Measurements from ENCODE around the gene GRPEL1. TPM values are rescaled to one million over a fixed set of nuclear protein-coding genes. Genes with fewer than 3 reads are reported as not detected.
"Not testable (repeated sequence)": the region's sequence is repeated elsewhere in the genome, so short reads cannot be mapped to it uniquely, and the experiment has no call there.

Gene GRPEL1
- total and polyA plus RNA-seq, 8 donors, result 7.7 to 15.6 (median 11.3) TPM

- Histone ChIP-seq H3K36me3 (no peaks in the 10 kb centered on the region), H3K4me3 (no peak overlapping the region), H3K27me3 (no peaks in the 10 kb centered on the region), H3K27ac (no peak overlapping the region), H3K4me1 (peaks cover 0 to 2% (median 2%) of the 10 kb centered on the region in 3 donors), H3K9me3 (no peaks in the 10 kb centered on the region)
- intact Hi-C loops (cut with DNase I), result no loop called here
- TF ChIP-seq CTCF (IDR thresholded peaks at IDR 0.05), result no peak
- 84 to 87% methylated on average over 10 of the region's 10 CpGs for WGBS, 2 donors
- FAIRE-seq (no peak), DNase-seq (no peak), ATAC-seq (no peak)
Observed at GRCh38 chr4:7094916-7095315, 27.1 kb upstream of the GRPEL1 start.

DNA sequence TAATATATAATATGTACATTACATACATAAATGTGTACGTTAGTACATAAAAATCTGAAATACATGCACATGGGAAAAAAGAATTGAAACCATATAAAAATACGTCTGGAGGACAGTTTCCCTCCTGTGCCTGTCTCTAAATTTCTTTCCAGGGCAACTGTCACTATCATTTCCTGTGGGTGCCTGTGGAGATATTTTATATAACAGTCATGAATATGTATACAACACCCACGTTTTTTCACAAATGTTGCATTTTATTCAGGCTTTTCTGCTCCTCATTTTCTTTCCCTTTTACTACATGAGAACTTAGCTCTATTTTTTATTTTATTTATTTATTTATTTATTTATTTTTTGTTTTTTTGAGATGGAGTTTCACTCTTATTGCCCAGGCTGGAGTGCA lies 24.2 kb upstream of the GRPEL1 start:
- DNase-seq (no peak), FAIRE-seq (no peak), ATAC-seq (no peak)
- Histone ChIP-seq H3K4me3 (no peak overlapping the region), H3K9me3 (no peaks in the 10 kb centered on the region), H3K27ac (no peak overlapping the region), H3K36me3 (no peaks in the 10 kb centered on the region), H3K27me3 (no peaks in the 10 kb centered on the region), H3K4me1 (peaks cover 7 to 17% (median 16%) of the 10 kb centered on the region in 3 donors)
- intact Hi-C loops (cut with DNase I), result no loop called here
- 71 to 72% methylated on average over 3 of the region's 3 CpGs for WGBS, 2 donors
- TF ChIP-seq CTCF (IDR thresholded peaks at IDR 0.05), result no peak

GRCh38 chr4:7089213-7089986 lies 21.5 kb upstream of the GRPEL1 start:
- TF ChIP-seq CTCF (IDR thresholded peaks at IDR 0.05), result no peak
- Histone ChIP-seq H3K27me3 (no peaks in the 10 kb centered on the region), H3K36me3 (no peaks in the 10 kb centered on the region), H3K4me1 (peaks cover 7 to 17% (median 16%) of the 10 kb centered on the region in 3 donors), H3K27ac (peak overlapping the region in 3 of 4 donors; percentile 13 to 28 (median 17)), H3K9me3 (no peaks in the 10 kb centered on the region), H3K4me3 (no peak overlapping the region)
- DNase-seq (peak in 1 of 6 donors; percentile 46), ATAC-seq (peak; percentile 49 to 87 (median 79)), FAIRE-seq (no peak)
- intact Hi-C loops (cut with DNase I), result no loop called here
- WGBS, 2 donors, result 12 to 17% methylated on average over 5 of the region's 5 CpGs

DNA sequence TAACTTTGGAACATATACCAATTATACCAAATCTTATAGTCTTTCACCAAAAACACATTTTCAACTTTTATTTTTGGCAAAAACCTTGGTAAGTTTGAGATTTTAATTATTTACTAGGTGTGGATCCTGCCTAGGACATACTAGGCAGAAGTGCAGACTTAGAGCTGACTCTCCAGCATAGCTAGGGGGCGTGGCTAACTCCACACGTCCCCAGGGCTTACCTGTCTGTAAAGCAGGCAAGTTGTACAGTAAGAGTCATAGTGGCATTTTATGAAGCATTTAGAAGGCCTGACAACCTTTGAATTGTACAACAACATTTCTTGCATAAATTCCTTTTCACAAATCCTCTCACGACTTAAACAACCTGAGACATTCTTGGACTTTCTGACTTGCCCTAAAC lies 19.2 kb upstream of the GRPEL1 start:
- Histone ChIP-seq H3K27me3 (no peaks in the 10 kb centered on the region), H3K27ac (no peak overlapping the region), H3K4me1 (peaks cover 7 to 18% (median 17%) of the 10 kb centered on the region in 3 donors), H3K36me3 (no peaks in the 10 kb centered on the region), H3K9me3 (no peaks in the 10 kb centered on the region), H3K4me3 (no peak overlapping the region)
- DNase-seq (no peak), FAIRE-seq (no peak), ATAC-seq (no peak)
- intact Hi-C loops (cut with DNase I), result no loop called here
- TF ChIP-seq CTCF (IDR thresholded peaks at IDR 0.05), result no peak
- WGBS, 2 donors, result 71 to 72% methylated on average over 3 of the region's 3 CpGs

DNA sequence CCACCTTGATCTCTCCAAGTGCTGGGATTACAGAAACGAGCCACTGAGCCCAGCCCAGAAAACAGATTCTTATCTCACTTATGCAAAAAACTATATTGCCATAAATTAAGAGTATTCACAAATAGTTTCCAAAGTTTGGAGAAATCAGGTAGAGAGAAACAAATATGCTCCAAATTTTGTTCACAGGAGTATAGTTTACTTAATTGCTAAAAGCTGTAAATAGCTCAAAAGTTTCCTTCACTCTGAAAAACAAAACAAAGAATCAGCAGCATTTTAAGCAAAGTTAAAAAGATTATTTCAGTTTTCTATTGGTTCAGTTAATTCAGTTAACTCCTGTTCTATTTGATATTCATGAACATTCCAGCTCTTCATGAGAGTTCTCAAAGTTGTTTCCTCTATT lies 18.5 kb upstream of the GRPEL1 start:
- Histone ChIP-seq H3K27ac (no peak overlapping the region), H3K27me3 (no peaks in the 10 kb centered on the region), H3K9me3 (no peaks in the 10 kb centered on the region), H3K4me3 (no peak overlapping the region), H3K4me1 (peaks cover 7 to 19% (median 17%) of the 10 kb centered on the region in 3 donors), H3K36me3 (no peaks in the 10 kb centered on the region)
- ATAC-seq (no peak), FAIRE-seq (no peak), DNase-seq (no peak)
- no peak for TF ChIP-seq CTCF (IDR thresholded peaks at IDR 0.05)
- 37 to 43% methylated on average over 1 of the region's 1 CpG for WGBS, 2 donors
- intact Hi-C loops (cut with DNase I), result no loop called here

DNA sequence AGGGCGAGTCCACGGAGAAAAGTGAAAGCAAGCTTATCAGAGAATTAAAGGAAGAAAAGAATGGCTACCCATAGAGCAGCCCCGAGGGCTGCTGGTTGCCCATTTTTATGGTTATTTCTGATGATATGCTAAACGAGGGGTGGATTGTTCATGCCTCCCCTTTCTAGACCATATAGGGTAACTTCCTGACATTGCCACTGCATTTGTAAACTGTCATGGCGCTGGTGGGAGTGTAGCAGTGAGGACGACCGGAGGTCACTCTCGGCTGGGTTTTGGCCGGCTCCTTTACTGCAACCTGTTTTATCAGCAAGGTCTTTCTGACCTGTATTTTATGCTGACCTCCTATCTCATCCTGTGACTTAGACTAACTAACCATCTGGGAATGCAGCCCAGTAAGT lies 16.7 kb upstream of the GRPEL1 start:
- H3K4me1 ChIP-seq, result peaks cover 7 to 13% (median 12%) of the 10 kb centered on the region in 3 donors
- H3K4me3 ChIP-seq, result peak overlapping the region in 1 of 4 donors; percentile 6
- H3K36me3 ChIP-seq; DNase-seq; H3K27me3 ChIP-seq; H3K9me3 ChIP-seq; intact Hi-C loops (cut with DNase I); FAIRE-seq: not testable (repeated sequence)
- peak overlapping the region in 1 of 4 donors; percentile 16 for H3K27ac ChIP-seq
- 23 to 29% methylated on average over 9 of the region's 9 CpGs for WGBS, 2 donors
- ATAC-seq, result peak; percentile 10 to 50 (median 41)
